NT2/D1 (cell line): ENCODE results near the gene ARID1A.

Source experiments
- YY1 ChIP-seq: IDR thresholded peaks from 2 replicates; pipeline ENCODE4 v1.6.1; 2011; ENCODE audit not compliant: insufficient read length, insufficient read depth
- ZNF274 ChIP-seq: IDR thresholded peaks from 2 replicates; pipeline ENCODE4 v1.6.1; 2011; ENCODE audit warnings: mild to moderate bottlenecking, low read depth, low read length

DNA sequence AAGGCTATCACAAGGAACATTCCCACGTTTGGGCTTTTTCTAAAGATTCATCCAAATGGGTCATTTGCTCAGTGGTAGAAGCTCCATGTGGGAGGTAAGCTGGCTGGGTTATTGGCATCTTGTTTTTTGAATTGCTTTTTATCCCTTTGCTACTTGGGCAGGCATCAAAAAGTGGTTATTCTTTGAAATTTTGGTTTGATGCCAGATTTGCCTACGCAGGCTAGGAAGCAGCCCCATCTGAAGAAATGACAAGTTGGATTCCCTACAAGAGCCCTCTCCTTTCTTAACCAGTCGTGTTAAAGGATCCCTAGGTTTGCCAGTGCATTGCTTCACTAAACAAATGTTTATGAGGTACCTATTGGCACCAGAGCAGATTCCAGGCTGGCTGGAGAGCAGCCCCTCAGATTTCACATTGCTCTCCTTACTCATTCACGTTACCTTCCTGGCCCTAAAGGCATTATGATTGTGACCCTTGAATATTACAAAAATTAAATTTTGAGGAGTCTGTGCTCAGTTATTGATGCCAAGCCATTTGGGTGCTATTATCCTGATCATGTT, 38.8 kb downstream of the ARID1A start:
- TF ChIP-seq ZNF274 (no peak), YY1 (no peak)
